Heart right ventricle (tissue), 16 donors: ENCODE data around the gene MTFP1. TPM values are rescaled to one million over a fixed set of nuclear protein-coding genes. Genes with fewer than 3 reads are reported as not detected.

Experiments
- ATAC-seq, 8 donors: fragments of 200-7000 bp; cut with Tn5 transposase; one replicate each; pipeline ENCODE4 v1.9.1; 2020; ENCODE audit warnings: mild to moderate bottlenecking in 8 of 8, moderate library complexity in 8 of 8, moderate number of reproducible peaks in 1 of 8
- DNase-seq, 2 donors: peaks; one replicate each; pipeline ENCODE4 v3.0.0-alpha.2; 2020
- H3K27ac ChIP-seq, 10 donors: fragments of 200-600 bp; sonication (generic) in 2 of 10; one replicate each; pipeline versions ENCODE4 v1.5.0 to v1.8.0; 2020 to 2022; ENCODE audit warnings: mild to moderate bottlenecking in 3 of 10
- H3K27me3 ChIP-seq, 7 donors: fragments of 200-600 bp; one replicate each; pipeline ENCODE4 v1.8.0; 2021 to 2022; ENCODE audit warnings: mild to moderate bottlenecking in 2 of 7
- H3K36me3 ChIP-seq, 9 donors: fragments of 200-600 bp; sonication (generic) in 1 of 9; one replicate each; pipeline versions ENCODE4 v1.5.0 to v1.8.0; 2020 to 2022; ENCODE audit warnings: mild to moderate bottlenecking in 2 of 9
- H3K4me1 ChIP-seq, 9 donors: fragments of 200-600 bp; sonication (generic) in 1 of 9; one replicate each; pipeline versions ENCODE4 v1.5.0 to v1.8.0; 2020 to 2022; ENCODE audit warnings: mild to moderate bottlenecking in 4 of 9
- H3K4me3 ChIP-seq, 10 donors: fragments of 200-600 bp; sonication (generic) in 2 of 10; one replicate each; pipeline versions ENCODE4 v1.5.0 to v1.8.0; 2020 to 2022; ENCODE audit warnings: mild to moderate bottlenecking in 7 of 10, moderate library complexity in 2 of 10
- H3K9me3 ChIP-seq, 11 donors: fragments of 200-600 bp in 10 of 11; sonication (generic) in 2 of 11; one replicate each; pipeline versions ENCODE4 v1.5.0 to v1.8.0; 2013 to 2022; ENCODE audit warnings: mild to moderate bottlenecking in 2 of 11, control low read depth in 1 of 11, moderate library complexity in 1 of 11
- WGBS, 2 donors: extraction: QIAGEN DNeasy Blood & Tissue Kit; methylation state at CpG; one replicate each; pipeline ENCODE4 v1.1.7; 2013; ENCODE audit warnings: inconsistent platforms in 1 of 2; 5-methylcytosine and 5-hydroxymethylcytosine counted together
- intact Hi-C, 10 donors: fragments of 100-400 bp; cut with DNase I; formaldehyde crosslinking; loops; one replicate each; pipeline versions ENCODE4 v1.11.1 to v1.14.2; 2022
- polyA plus RNA-seq, 2 donors: library from polyadenylated mRNA; stranded (reverse); fragments of 200-250 nt; gene quantifications; one replicate each; pipeline ENCODE4 v1.2.3, GENCODE V29; 2013
- total RNA-seq, 10 donors: library from RNA; stranded (reverse); fragmentation: NEBNext Ultra II Directional in 3 of 10; extraction: Animal tissue kit (Norgen Biotek cat#: 25700) in 3 of 10; gene quantifications; one replicate each; pipeline versions ENCODE4 v1.2.1 to v1.2.4, GENCODE V29; 2021 to 2023
- TF ChIP-seq, protein P1 (sequence below), 9 donors: fragments of 200-600 bp; sonication (generic) in 2 of 9; IDR thresholded peaks; one replicate each; pipeline versions ENCODE4 v1.5.0 to v1.8.0; 2021 to 2022; ENCODE audit warnings: antibody characterized with exemption in 9 of 9, mild to moderate bottlenecking in 5 of 9, moderate library complexity in 1 of 9
- donor health status: Arrhythmogenic right ventricular cardiomyopathy.
- donor health status: ischemic (EF 13 %, LVEDD 7.1; RV severe dilation, severe dysfunction).
- donor health status: healthy with polysubstance abuse.
- donor health status: DM: no; HTN: yes; CAD: no.
- donor health status: DM: no; HTN: no; CAD: no.
- donor health status: ischemic (EF 25% LVEDD 6.9; RV normal size, moderate dysfunction).
- donor health status: ischemic (EF 25% LVEDD 5.7; RV mildly dilated, moderate dysfunction).
- donor health status: healthy.
- donor health status: DM: yes; HTN: yes; CAD: no.
- donor health status: Ischemic cardiomyopathy.
- donor health status: ischemic (EF 35%, LVEDD 5.7; RV mildly dilated, moderate dysfunction).
- donor health status: nonischemic (EF 11% LVEDD 7.7; RV severe dilation, severe dysfunction).
- donor health status: DM: yes; HTN: yes; CAD: no.
- donor health status: PGD.
- donor health status: ischemic (EF 29% LVEDD 5.4; RV normal size, mild dysfunction).
- donor health status: nonischemic (EF 23%, LVEDD 6.1; RV moderate dilation, normal function).

Gene MTFP1
- total and polyA plus RNA-seq, 12 donors: 5.9 to 132 (median 17.9) TPM

DNA sequence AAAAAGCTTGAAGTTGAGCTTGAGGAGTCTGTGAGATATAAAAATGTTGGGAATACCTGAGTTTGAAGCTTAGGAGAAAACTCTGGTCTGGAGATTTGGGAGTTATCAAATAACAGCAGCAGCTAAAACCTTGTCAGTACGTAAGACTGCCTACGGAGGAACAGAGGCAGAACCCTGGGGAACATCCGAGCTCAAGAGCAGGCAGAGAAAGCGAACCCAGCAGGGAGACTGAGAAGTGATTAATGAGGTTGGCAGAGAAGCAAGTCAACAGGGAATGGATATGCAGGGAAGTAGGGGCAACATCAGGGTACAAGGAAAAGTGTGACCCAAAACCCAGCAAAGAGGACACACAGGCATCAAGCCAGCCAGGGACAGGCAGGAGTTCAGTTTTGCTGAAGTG, 12.6 kb upstream of the MTFP1 start:
- Histone ChIP-seq H3K4me1 (no peaks in the 10 kb centered on the region), H3K36me3 (peaks cover 0 to 87% (median 12%) of the 10 kb centered on the region in 9 donors)

DNA sequence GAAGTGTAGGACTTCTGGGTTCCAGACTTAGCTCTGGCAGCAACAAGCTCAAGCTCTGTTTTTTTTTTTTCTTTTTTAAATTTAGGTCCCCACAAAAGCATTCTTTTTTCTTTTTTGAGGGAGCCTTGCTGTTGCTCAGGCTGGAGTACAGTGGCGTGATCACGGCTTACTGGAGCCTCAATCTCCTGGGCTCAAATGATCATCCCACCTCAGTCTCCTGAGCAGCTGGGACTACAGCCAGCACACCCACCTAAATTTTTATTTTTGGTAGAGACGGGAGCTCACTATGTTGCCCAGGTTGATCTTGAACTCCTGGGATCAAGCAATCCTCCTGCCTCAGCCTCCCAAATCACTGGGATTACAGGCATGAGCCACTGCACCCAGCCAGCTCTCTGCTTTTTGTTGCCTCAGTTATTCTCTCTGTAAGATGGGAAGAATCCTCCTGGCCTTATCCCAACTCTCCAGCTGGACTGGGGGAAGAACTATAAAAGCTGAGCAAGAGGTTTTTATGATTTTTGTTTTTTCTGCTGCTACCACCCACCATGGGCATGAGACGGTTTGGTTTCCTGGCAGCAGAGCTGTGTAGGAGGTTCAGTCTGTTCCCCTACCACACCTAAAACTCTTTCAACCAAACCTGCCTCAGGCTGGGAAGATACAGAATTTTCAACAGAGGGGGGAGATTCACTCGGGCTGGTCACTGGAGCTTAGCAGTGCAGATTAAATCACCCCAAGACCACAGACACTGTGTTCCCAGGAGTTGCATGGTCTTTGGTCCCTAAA, 11.6 kb upstream of the MTFP1 start:
- no peak overlapping the region for H3K4me3 ChIP-seq
- H3K9me3 ChIP-seq: no peaks in the 10 kb centered on the region
- TF ChIP-seq, protein P1, sequence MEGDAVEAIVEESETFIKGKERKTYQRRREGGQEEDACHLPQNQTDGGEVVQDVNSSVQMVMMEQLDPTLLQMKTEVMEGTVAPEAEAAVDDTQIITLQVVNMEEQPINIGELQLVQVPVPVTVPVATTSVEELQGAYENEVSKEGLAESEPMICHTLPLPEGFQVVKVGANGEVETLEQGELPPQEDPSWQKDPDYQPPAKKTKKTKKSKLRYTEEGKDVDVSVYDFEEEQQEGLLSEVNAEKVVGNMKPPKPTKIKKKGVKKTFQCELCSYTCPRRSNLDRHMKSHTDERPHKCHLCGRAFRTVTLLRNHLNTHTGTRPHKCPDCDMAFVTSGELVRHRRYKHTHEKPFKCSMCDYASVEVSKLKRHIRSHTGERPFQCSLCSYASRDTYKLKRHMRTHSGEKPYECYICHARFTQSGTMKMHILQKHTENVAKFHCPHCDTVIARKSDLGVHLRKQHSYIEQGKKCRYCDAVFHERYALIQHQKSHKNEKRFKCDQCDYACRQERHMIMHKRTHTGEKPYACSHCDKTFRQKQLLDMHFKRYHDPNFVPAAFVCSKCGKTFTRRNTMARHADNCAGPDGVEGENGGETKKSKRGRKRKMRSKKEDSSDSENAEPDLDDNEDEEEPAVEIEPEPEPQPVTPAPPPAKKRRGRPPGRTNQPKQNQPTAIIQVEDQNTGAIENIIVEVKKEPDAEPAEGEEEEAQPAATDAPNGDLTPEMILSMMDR (IDR thresholded peaks at IDR 0.05): no peak
- H3K27ac ChIP-seq: no peak overlapping the region
- no peaks in the 10 kb centered on the region for H3K4me1 ChIP-seq
- H3K36me3 ChIP-seq: peaks cover 0 to 87% (median 20%) of the 10 kb centered on the region in 9 donors
- no peaks in the 10 kb centered on the region for H3K27me3 ChIP-seq
- 88 to 89% methylated on average over 5 of the region's 5 CpGs for WGBS, 2 donors
- intact Hi-C loops: no loop called here
- ATAC-seq: no peak
- DNase-seq: no peak

More for the DNA sequence above, 12.6 kb upstream of the MTFP1 start:
- no peak for ATAC-seq
- Histone ChIP-seq H3K9me3 (no peaks in the 10 kb centered on the region), H3K27ac (no peak overlapping the region), H3K4me3 (no peak overlapping the region), H3K27me3 (no peaks in the 10 kb centered on the region)
- 89 to 95% methylated on average over 4 of the region's 4 CpGs for whole genome bisulfite sequencing, 2 donors
- intact Hi-C loops: no loop called here
- TF ChIP-seq, protein P1 (IDR thresholded peaks at IDR 0.05): no peak
- no peak for DNase-seq

DNA sequence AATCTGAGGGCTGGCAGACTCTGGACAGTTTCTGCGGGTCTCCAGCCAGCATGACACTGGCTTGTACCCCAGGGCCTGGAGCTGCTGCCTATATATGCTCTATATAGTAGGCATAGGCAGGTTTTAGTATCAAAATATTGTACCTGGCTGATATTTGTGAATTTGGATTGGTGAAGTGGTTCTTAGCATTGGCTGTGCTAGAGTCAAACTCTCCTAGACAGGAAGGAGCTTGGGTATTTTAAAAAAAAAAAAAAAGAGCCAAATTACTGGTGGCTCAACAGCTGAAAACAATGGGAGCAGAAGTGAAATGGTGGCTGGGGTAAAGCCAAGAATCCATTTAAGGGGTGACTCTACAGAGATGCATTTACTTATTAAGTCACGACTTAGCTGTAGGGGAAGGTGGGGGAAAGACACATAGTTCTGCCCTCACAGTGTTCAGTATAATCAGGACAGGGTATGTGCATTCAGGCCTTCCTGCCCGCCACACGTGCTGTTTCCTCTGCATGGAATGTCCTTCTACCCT, 11.0 kb upstream of the MTFP1 start:
- Histone ChIP-seq H3K27ac (no peak overlapping the region), H3K9me3 (no peaks in the 10 kb centered on the region), H3K27me3 (no peaks in the 10 kb centered on the region), H3K4me3 (no peak overlapping the region), H3K4me1 (no peaks in the 10 kb centered on the region), H3K36me3 (peaks cover 0 to 87% (median 22%) of the 10 kb centered on the region in 9 donors)
- TF ChIP-seq, protein P1 (IDR thresholded peaks at IDR 0.05): no peak
- no peak for DNase-seq
- intact Hi-C loops: no loop called here
- 84 to 87% methylated on average over 4 of the region's 4 CpGs for WGBS, 2 donors
- no peak for ATAC-seq

DNA sequence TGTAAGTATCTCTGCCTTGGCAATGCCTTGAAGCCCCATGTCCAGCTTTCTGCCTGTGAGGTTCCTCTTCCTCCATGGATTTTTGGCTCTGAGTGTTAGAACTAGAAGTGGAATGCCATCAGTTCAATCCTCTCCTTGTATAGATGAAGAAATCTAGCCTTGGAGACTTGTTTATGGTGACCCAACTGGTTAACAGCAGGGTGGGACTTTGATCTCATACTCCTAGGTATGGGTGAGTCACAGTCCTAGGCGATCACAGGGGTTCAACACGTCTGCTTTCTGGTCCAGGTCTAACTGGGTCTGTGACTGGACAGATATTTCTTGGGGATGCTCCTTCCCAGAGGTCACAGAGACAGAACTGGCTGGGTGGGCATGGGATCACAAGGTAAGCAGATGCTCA, 9.2 kb upstream of the MTFP1 start:
- intact Hi-C loops: no loop called here
- TF ChIP-seq, protein P1 (IDR thresholded peaks at IDR 0.05): no peak
- Histone ChIP-seq H3K27ac (no peak overlapping the region), H3K27me3 (no peaks in the 10 kb centered on the region), H3K4me3 (no peak overlapping the region), H3K4me1 (peaks cover 0 to 16% (median 0%) of the 10 kb centered on the region in 9 donors), H3K9me3 (no peaks in the 10 kb centered on the region), H3K36me3 (peaks cover 0 to 87% (median 22%) of the 10 kb centered on the region in 9 donors)
- 89 to 91% methylated on average over 2 of the region's 2 CpGs for WGBS, 2 donors
- ATAC-seq: no peak
- no peak for DNase-seq
